Natural killer cell treated with Interleukin-12 subunit alpha and Interleukin-12 subunit beta and Interleukin-15 and Interleukin-18, amount 100 ng/mL, for 72 hours (primary cell): ENCODE measurements around the gene NEDD1. TPM values are rescaled to one million over a fixed set of nuclear protein-coding genes. Genes with fewer than 3 reads are reported as not detected.

ENCODE experiments used
- ATAC-seq, 2 donors: fragments of 150-1000 bp; cut with Tn5 transposase in 1 of 2; sonication (Bioruptor Pico), chemical (Tn5 transposase) in 1 of 2; 2 replicates each; pipeline ENCODE4 v1.10.0; 2021
- DNase-seq: peaks from one replicate; pipeline ENCODE4 v3.0.0; 2022; ENCODE audit warnings: low spot score
- H3K27ac Mint-ChIP-seq, 2 donors: 1 replicate in 1 of 2; 2 replicates in 1 of 2; pipeline ENCODE4 v1.8.0; 2022; ENCODE audit warnings: mixed read lengths in 2 of 2, mild to moderate bottlenecking in 1 of 2, moderate library complexity in 1 of 2
- H3K27me3 Mint-ChIP-seq, 2 donors: 1 replicate in 1 of 2; 2 replicates in 1 of 2; pipeline ENCODE4 v1.8.0; 2022; ENCODE audit warnings: mixed read lengths in 2 of 2
- H3K36me3 Mint-ChIP-seq: one replicate; pipeline ENCODE4 v1.8.0; 2022; ENCODE audit warnings: mixed read lengths
- H3K4me1 Mint-ChIP-seq, 2 donors: 1 replicate in 1 of 2; 2 replicates in 1 of 2; pipeline ENCODE4 v1.8.0; 2022; ENCODE audit warnings: low read depth in 2 of 2, mixed read lengths in 2 of 2, mild to moderate bottlenecking in 1 of 2
- H3K4me3 Mint-ChIP-seq: one replicate; pipeline ENCODE4 v1.8.0; 2022; ENCODE audit warnings: mixed read lengths
- H3K9me3 Mint-ChIP-seq: 2 replicates; pipeline ENCODE4 v1.8.0; 2022; ENCODE audit warnings: mixed read lengths
- total RNA-seq, 2 donors: library from RNA; stranded (reverse); gene quantifications; one replicate each; pipeline ENCODE4 v1.2.3, GENCODE V29; 2022

The NEDD1 gene
- total RNA-seq, 2 donors from 2014 or later = 31.9 to 35.6 TPM

DNA sequence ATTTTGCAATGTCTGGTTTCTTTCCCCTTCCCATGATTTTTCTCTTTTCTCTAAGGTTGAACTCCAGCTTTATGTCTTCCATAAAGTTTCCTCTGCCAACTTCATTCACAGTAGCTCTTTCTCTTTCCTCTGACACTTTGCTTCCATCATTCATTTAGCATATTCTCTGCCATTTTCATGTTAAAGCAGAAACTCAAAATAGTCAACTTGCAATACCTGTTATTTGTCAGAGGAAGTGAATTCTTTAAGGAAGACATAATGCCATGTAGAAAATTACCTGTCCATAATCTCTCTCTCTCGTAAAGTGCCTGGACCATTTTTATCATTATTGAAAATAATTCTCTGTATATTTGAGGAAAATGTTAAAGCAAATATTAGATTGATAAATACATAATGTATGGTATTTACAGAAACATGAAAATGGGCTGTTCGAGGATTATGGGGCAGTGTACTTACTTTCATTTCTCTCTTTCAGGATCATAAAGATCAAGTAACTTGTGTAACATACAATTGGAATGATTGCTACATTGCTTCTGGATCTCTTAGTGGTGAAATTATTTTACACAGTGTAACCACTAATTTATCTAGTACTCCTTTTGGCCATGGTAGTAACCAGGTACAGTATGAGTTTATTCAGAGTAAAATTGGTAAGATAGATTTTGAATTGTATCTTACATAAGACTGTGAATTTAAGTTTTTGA is 12.6 kb downstream of the NEDD1 start:
- Mint-ChIP-seq H3K36me3 (peaks cover 17% of the 10 kb centered on the region), H3K27ac (no peak overlapping the region), H3K9me3 (no peaks in the 10 kb centered on the region), H3K4me3 (no peak overlapping the region), H3K27me3 (no peaks in the 10 kb centered on the region), H3K4me1 (peaks cover 10 to 27% of the 10 kb centered on the region in 2 donors)
- ATAC-seq (no peak), DNase-seq (no peak)

DNA sequence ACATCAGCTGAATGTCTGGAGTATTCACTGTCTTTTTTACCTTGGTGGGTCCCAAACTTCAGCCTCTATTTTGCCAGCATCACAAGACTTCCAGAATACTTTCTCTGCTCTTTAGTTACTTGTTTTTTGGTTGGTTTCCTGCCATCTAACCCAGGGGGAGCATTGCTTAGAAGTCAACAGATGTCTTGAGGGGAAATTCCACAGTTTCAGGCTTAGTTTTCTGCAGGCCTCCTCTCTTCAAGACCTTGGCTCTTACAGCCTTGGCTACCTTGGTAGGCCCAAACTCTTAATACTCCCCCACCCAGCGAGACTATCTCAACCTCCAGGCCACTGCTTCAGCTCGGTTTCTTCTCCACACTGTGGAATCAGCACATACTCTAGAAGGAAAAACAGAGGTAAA is 41.7 kb downstream of the NEDD1 start:
- ATAC-seq = no peak
- Mint-ChIP-seq H3K27ac (no peak overlapping the region), H3K27me3 (no peaks in the 10 kb centered on the region)

DNA sequence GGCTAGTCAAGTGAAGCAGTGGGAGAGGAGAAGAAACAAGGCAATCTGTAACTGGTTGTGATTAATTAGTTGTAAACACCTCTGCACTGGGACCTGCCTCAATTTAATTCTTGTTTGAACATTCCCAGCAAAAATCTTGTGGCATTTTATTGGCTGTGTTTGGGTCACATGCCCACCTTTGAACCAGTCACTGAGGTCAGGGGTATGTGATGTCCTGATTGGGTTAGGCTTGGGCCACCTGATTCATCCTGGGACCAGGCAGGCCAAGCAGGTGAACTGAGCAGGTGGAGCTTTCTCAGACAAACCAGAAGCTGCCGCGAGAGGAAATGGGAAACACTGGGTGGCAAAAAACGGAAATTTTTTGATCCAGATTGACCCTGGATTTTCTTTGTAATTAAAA is 72.5 kb downstream of the NEDD1 start:
- ATAC-seq (no peak), DNase-seq (no peak)
- Mint-ChIP-seq H3K27ac (no peak overlapping the region), H3K4me1 (no peaks in the 10 kb centered on the region), H3K27me3 (peaks cover 6 to 9% of the 10 kb centered on the region in 2 donors), H3K4me3 (no peak overlapping the region), H3K36me3 (no peaks in the 10 kb centered on the region), H3K9me3 (no peaks in the 10 kb centered on the region)

More for the DNA sequence above, 41.7 kb downstream of the NEDD1 start:
- no peaks in the 10 kb centered on the region for H3K9me3 Mint-ChIP-seq
- no peak for DNase-seq
- peaks cover 0 to 5% of the 10 kb centered on the region in 2 donors for H3K4me1 Mint-ChIP-seq
- peaks cover 24% of the 10 kb centered on the region for H3K36me3 Mint-ChIP-seq
- H3K4me3 Mint-ChIP-seq = no peak overlapping the region

DNA sequence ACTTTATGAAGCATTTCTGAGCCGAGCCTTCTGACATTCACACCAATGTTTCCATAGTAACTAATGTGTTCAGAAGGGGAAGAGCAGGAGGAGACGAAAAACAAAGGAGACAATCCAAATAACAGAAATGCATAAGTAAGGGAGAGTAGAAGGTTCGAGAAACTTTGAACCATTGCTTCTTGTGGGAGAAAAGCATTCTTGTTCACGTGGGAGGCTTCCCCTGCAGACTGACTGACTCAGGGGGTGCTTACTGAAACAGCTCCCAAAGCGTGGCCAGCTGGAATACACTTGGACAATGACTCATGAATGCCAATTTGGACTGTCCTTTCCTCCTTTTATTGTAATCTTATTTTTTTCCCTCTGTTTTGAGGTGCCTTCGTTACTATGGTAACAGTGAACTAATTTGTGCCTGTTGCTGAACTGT is 73.9 kb downstream of the NEDD1 start:
- ATAC-seq = no peak
- Mint-ChIP-seq H3K4me3 (no peak overlapping the region), H3K27ac (no peak overlapping the region), H3K36me3 (no peaks in the 10 kb centered on the region), H3K27me3 (peaks cover 9 to 19% of the 10 kb centered on the region in 2 donors), H3K4me1 (no peaks in the 10 kb centered on the region), H3K9me3 (no peaks in the 10 kb centered on the region)
- no peak for DNase-seq

DNA sequence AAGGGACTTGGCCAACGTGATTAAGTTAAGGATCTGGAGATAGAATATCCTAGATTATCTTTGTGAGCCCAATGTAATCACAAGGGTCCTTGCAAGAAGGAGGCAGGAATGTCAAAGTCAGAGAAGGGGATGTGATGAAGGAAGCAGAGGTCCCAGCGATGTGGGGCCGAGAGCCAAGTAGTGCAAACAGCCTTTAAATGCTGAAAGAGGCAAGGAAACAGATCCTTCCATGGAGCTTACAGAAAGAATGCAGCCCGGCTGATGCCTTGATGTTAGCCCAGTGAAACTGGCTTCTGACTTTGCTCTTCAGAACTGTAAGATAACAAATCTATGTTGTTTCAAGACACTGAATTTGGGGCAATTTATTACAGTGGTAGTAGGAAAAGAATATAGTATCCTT is 74.9 kb downstream of the NEDD1 start:
- H3K36me3 Mint-ChIP-seq = no peaks in the 10 kb centered on the region
- DNase-seq = no peak
- peaks cover 11 to 27% of the 10 kb centered on the region in 2 donors for H3K27me3 Mint-ChIP-seq
- ATAC-seq = no peak
- H3K27ac Mint-ChIP-seq = no peak overlapping the region
- H3K4me1 Mint-ChIP-seq = peaks cover 0 to 3% of the 10 kb centered on the region in 2 donors
- no peak overlapping the region for H3K4me3 Mint-ChIP-seq
- H3K9me3 Mint-ChIP-seq = no peaks in the 10 kb centered on the region

DNA sequence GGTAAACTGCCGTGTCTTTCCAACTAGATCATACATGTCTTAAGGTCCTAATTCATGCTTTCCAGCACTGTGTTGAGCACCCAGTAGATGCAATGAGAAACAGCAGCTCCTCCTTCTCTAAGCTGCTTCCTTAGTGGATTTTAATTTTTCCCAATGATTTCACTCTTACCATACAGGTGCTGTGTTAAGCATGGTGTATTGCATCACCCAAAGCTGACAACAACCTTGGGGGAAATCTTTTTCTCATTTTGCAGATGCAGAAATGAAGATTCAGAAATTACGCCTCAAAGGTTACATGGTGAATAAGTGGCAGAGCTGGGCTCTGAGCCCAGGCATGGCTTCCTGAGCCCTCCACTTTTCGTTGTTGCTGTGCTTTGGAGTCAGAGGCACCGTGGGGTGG is 75.6 kb downstream of the NEDD1 start:
- no peak for DNase-seq
- no peaks in the 10 kb centered on the region for H3K9me3 Mint-ChIP-seq
- H3K36me3 Mint-ChIP-seq = no peaks in the 10 kb centered on the region
- peaks cover 12 to 31% of the 10 kb centered on the region in 2 donors for H3K27me3 Mint-ChIP-seq
- H3K27ac Mint-ChIP-seq = no peak overlapping the region
- no peak overlapping the region for H3K4me3 Mint-ChIP-seq
- H3K4me1 Mint-ChIP-seq = peaks cover 0 to 3% of the 10 kb centered on the region in 2 donors
- ATAC-seq = no peak

DNA sequence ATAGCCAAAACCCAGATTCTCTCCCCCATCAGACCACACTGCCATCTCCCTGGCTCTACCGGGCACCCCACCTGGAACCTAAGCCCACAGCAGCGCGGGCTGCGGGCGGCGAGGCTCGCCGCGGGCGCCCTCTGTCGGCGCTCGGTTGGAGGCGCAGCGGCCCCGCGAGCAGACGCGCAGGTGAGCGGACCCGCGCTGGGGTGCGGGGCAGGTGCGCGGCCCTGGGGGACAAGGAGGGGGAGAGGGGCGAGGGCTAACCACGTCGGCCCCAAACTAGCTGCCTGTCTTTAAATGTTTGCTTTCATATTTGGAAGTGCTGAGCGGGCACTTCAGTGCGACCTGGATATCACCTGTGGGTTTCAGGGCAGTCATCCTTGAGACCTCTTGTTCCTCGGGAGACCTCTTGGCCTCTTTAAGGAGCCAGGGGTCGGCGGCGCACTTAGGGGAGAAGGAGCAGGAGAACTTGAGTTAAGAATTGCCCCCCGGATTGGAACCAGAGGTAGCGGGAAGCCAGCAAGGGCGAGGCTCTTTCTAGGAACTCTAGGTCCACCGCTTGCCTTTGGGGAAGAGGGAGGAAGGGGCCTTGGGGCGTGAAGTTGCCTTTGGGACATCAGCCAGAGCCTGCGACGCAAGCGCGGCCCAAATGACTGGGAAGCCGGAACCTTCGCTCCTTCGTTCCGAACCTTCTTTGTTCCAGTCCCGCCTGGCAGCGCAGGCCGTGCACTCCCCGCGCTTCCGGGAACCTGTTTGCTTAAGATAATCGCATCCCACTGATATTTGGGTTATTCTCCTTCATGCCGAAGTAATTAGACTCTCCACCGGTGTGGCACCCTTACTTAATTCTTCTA is 78.7 kb downstream of the NEDD1 start:
- Mint-ChIP-seq H3K4me1 (peaks cover 0 to 3% of the 10 kb centered on the region in 2 donors), H3K36me3 (no peaks in the 10 kb centered on the region), H3K9me3 (no peaks in the 10 kb centered on the region), H3K4me3 (peak overlapping the region; percentile 38), H3K27me3 (peaks cover 15 to 56% of the 10 kb centered on the region in 2 donors), H3K27ac (no peak overlapping the region)
- DNase-seq (peak; percentile 61), ATAC-seq (peak; percentile 68 to 78)

DNA sequence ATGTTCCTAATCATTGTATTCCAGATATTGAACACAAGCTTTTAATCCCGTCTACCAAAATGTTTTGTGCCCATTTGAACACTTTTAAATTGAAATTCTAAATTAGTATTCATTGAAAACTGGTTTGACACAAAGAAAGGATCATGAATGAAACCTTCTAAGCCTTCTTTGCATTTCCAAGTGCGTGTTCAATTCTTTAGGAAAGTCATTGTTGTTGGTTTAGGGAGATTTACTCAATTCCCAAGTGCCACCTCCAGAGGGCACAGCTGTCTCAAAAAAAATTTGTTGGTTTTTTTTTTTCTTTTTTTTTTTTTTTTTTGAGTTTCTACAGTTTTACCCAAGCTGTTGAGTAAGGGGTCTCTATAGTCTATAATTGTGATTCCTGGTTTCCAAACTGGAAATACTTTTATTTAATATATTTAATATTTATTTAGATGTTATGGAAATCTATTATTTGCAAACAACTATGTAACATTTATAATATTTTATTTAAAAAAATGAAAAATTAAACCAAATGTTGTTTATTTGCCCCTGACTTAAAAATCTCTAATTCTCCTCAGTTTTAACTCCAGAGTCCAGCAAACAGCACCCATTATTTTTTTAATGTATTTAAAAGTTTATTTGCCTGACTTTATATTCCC is 79.9 kb downstream of the NEDD1 start:
- peaks cover 0 to 3% of the 10 kb centered on the region in 2 donors for H3K4me1 Mint-ChIP-seq
- no peaks in the 10 kb centered on the region for H3K9me3 Mint-ChIP-seq
- no peak for ATAC-seq
- DNase-seq = no peak
- H3K27me3 Mint-ChIP-seq = peaks cover 23 to 68% of the 10 kb centered on the region in 2 donors
- H3K27ac Mint-ChIP-seq = no peak overlapping the region
- H3K4me3 Mint-ChIP-seq = no peak overlapping the region
- H3K36me3 Mint-ChIP-seq = no peaks in the 10 kb centered on the region

DNA sequence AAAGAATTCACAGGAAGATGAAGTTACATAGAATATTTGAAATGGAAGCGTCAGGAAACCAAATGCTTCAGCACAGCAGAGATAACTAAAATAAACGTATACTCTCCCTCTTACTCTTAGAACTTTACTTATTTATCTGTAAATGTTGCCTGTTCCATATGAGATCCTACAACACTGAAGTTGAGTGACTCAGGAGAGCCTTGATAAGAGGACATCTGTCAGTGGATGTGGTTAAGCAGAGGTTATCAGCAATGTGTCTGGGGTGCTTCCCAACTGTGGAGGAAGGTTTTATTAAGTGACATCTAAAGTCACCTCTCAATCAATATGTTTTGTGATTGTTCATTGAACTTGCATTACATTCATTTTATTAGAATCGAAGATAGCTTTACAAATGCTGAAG is 81.9 kb downstream of the NEDD1 start:
- Mint-ChIP-seq H3K36me3 (no peaks in the 10 kb centered on the region), H3K9me3 (no peaks in the 10 kb centered on the region), H3K4me3 (no peak overlapping the region), H3K4me1 (peaks cover 0 to 3% of the 10 kb centered on the region in 2 donors), H3K27me3 (peaks cover 23 to 61% of the 10 kb centered on the region in 2 donors), H3K27ac (no peak overlapping the region)
- ATAC-seq = no peak
- no peak for DNase-seq

DNA sequence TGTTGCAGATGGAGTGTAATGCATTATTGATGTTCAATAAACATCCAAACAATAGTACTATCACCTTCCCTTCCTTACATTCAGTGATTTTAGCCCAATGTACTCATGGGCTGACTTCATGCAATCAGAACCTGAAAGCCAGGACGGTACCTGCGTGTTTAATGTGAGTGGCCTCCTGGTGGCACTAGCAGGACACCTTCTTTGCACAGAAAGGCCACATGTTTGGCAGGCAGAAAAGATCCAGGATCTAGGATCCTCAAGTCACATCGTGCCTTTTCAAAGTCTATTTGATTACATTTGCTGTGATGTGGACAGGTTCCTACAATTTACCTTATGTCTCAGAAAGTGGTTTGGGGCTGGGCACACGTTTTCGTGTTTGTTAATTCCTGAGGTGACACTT is 82.9 kb downstream of the NEDD1 start:
- Mint-ChIP-seq H3K4me3 (no peak overlapping the region), H3K27me3 (peaks cover 21 to 55% of the 10 kb centered on the region in 2 donors), H3K27ac (no peak overlapping the region), H3K9me3 (no peaks in the 10 kb centered on the region), H3K36me3 (no peaks in the 10 kb centered on the region), H3K4me1 (peaks cover 0 to 3% of the 10 kb centered on the region in 2 donors)
- DNase-seq (no peak), ATAC-seq (no peak)

DNA sequence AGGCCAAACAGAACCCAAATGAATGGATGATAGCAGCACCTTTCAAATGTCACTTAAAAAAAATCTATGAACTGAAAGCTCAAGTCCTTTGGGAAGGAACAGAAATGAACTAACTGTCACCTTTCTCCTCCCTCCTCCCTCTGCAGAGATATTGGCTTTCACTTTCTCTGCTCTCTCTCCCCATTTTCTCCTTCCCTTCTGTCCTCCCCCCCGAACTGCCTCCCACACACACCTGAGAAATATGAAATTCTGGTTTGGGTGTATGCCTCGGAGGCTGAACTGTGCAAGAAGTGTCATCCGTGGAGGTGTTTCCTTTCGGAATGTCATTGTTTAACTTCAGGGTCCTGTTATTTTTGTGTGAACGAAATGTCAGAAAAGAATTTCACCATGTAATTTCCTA is 87.8 kb downstream of the NEDD1 start:
- Mint-ChIP-seq H3K36me3 (no peaks in the 10 kb centered on the region), H3K4me1 (no peaks in the 10 kb centered on the region), H3K4me3 (no peak overlapping the region), H3K9me3 (no peaks in the 10 kb centered on the region), H3K27me3 (peaks cover 19 to 23% of the 10 kb centered on the region in 2 donors), H3K27ac (no peak overlapping the region)
- ATAC-seq = no peak
- DNase-seq = no peak

DNA sequence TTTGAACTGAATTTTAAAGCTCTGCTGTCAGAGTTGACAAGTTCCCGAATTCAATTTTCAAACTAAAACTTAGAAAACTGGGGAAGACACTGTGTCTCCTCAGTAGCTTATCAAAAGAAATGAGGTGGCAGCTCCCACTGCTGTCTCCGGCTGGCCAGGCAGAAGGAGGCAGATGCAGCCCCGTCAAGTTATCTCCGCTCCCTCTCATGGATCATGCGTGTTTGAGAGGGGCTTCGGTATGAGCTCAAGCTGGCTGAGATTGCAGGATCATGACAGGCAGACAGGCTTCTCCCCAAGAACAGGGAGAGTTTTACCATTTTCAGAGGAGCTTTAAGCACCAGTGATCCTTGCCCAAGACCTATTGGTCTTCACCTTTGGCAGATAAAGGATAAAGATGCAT is 88.8 kb downstream of the NEDD1 start:
- H3K27ac Mint-ChIP-seq = no peak overlapping the region
- no peaks in the 10 kb centered on the region for H3K4me1 Mint-ChIP-seq
- no peaks in the 10 kb centered on the region for H3K36me3 Mint-ChIP-seq
- ATAC-seq (no peak), DNase-seq (no peak)
- H3K27me3 Mint-ChIP-seq = peaks cover 16 to 18% of the 10 kb centered on the region in 2 donors
- no peak overlapping the region for H3K4me3 Mint-ChIP-seq
- H3K9me3 Mint-ChIP-seq = no peaks in the 10 kb centered on the region

DNA sequence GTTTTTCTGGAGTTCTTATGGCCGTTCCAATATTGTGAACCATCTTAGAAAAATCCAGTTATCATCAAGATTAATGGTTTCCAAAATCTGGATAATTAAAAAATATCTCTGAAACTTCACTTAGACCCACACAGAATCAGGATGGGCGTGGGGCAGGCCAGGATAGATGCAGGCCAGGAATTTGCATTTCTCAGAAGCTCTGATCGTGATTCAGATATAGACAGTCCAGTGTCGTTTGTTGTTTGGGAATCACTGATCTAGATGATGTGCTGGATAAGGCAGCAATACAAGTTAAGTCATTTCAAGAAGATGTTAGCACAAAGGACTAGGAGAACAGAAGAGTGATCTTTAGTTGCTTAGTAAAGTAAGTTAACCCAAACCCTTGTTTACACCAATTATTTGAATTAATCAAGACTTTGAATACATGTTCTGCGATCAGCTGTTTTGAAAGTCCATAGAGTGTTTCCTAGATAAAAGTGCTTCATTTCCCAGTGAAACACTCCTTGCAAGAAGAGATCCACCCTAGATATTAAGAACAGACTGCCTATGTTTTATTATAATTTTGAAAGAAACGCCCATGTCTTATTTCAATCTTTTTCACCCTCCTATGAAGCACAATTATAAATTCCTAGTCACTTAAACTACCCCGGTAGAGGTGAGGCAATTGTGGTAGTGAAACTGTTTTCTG is 90.9 kb downstream of the NEDD1 start:
- no peak for DNase-seq
- no peak overlapping the region for H3K4me3 Mint-ChIP-seq
- no peak for ATAC-seq
- no peaks in the 10 kb centered on the region for H3K9me3 Mint-ChIP-seq
- no peak overlapping the region for H3K27ac Mint-ChIP-seq
- no peaks in the 10 kb centered on the region for H3K36me3 Mint-ChIP-seq
- H3K27me3 Mint-ChIP-seq = peaks cover 8% of the 10 kb centered on the region in 2 donors
- no peaks in the 10 kb centered on the region for H3K4me1 Mint-ChIP-seq
